IMR-90 (cell line): ENCODE results near the gene GRK2. TPM values are rescaled to one million over a fixed set of nuclear protein-coding genes. Genes with fewer than 3 reads are reported as not detected.

Source experiments
- MAZ ChIP-seq: IDR thresholded peaks from 2 replicates; pipeline ENCODE4 v1.6.1; 2012; ENCODE audit warnings: low read depth, mild to moderate bottlenecking, low read length, improper control_type of control experiment, moderate library complexity, borderline replicate concordance
- polyA plus RNA-seq, 3 experiments: library from polyadenylated mRNA; depleted of rRNA; stranded (reverse); fragments of >200 nt; gene quantifications; 2 replicates each; pipeline ENCODE4 v1.2.3, GENCODE V29; 2012; ENCODE audit warnings: low replicate concordance in 1 of 3
- total RNA-seq: library from RNA; depleted of rRNA; stranded (reverse); fragments of >200 nt; gene quantifications from 2 replicates; pipeline ENCODE4 v1.2.3, GENCODE V29; 2012
- TF ChIP-seq, protein P1 (sequence below): conservative IDR thresholded peaks from 2 replicates; pipeline ENCODE4 v1.5.1; 2012; ENCODE audit warnings: mild to moderate bottlenecking, low read depth, low read length, improper control_type of control experiment

GRK2 gene
- total and polyA plus RNA-seq, 2 of the 4 experiments (the other 2 are of a cell fraction): 26.7 to 41.8 TPM

DNA sequence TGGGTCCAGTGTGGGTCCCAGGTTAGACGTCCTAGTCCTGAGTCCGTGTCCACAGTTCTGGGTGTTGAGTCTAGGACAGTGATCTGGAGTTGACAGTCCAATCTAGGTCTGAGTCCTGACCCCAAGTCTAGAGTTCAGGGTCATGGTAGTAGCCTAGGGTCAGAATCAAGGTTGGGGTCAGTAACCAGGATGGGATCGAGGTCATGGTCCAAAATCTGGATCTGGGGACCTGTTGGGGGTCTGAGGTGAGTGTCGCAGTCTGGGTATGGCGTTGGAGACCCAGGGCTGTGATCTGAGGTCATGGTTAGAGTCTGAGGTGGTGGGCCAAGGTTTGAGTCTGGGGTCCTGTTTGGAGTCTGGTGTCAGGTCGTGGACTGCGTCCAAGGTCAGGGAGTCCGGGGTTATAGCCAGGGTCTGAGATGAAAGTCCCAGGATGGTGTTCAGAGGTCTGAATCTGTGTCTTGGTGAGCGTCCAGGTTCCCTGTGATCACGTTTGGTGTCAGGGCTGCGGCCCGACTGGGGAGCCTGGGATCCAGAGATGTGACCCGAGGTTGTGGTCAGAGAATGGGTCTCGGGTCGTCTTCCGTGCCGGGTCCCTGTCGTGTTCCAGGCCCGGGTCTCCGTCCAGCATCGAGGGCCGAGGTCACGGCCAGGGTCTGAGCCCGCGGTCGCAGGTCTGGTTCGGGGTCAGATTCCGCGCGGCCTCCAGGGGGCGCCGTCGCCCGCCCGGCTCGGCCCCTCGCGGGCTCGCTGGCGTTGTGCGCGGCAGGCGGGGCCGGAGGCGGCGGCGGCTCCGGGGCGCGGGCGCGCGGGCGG is 432 bp upstream of the GRK2 start (continued):
- TF ChIP-seq, protein P1, sequence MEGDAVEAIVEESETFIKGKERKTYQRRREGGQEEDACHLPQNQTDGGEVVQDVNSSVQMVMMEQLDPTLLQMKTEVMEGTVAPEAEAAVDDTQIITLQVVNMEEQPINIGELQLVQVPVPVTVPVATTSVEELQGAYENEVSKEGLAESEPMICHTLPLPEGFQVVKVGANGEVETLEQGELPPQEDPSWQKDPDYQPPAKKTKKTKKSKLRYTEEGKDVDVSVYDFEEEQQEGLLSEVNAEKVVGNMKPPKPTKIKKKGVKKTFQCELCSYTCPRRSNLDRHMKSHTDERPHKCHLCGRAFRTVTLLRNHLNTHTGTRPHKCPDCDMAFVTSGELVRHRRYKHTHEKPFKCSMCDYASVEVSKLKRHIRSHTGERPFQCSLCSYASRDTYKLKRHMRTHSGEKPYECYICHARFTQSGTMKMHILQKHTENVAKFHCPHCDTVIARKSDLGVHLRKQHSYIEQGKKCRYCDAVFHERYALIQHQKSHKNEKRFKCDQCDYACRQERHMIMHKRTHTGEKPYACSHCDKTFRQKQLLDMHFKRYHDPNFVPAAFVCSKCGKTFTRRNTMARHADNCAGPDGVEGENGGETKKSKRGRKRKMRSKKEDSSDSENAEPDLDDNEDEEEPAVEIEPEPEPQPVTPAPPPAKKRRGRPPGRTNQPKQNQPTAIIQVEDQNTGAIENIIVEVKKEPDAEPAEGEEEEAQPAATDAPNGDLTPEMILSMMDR: peak; percentile 75
- TF ChIP-seq MAZ: peak; percentile 44; the same call in 1 of the 2 replicates
